LNCAP (cell line): ENCODE results near the gene CLIP1.

Source experiments
- TF ChIP-seq, protein P1 (sequence below): fragments of 450-650 bp; IDR thresholded peaks from 2 replicates; pipeline ENCODE4 v1.5.1; 2017; ENCODE audit warnings: mild to moderate bottlenecking

CLIP1 gene

DNA sequence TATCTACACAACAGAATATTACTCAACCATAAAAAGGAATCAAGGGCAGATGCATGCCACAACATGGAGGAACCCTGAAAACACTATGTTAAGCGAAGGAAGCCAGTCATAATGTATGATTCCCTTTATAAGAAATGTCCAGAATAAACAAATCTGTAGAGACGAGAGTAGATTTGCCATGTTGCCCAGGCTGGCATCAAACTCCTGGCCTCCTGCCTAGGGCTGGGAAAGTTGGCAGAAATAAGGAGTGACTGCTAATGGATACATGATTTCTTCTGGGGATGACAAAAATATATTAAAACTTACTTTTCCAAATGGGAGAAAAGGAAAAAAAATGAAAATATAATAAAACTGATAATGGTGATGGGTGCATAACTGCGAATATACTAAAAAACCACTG lies 10.9 kb downstream of the CLIP1 start:
- TF ChIP-seq, protein P1, sequence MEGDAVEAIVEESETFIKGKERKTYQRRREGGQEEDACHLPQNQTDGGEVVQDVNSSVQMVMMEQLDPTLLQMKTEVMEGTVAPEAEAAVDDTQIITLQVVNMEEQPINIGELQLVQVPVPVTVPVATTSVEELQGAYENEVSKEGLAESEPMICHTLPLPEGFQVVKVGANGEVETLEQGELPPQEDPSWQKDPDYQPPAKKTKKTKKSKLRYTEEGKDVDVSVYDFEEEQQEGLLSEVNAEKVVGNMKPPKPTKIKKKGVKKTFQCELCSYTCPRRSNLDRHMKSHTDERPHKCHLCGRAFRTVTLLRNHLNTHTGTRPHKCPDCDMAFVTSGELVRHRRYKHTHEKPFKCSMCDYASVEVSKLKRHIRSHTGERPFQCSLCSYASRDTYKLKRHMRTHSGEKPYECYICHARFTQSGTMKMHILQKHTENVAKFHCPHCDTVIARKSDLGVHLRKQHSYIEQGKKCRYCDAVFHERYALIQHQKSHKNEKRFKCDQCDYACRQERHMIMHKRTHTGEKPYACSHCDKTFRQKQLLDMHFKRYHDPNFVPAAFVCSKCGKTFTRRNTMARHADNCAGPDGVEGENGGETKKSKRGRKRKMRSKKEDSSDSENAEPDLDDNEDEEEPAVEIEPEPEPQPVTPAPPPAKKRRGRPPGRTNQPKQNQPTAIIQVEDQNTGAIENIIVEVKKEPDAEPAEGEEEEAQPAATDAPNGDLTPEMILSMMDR, result no peak

DNA sequence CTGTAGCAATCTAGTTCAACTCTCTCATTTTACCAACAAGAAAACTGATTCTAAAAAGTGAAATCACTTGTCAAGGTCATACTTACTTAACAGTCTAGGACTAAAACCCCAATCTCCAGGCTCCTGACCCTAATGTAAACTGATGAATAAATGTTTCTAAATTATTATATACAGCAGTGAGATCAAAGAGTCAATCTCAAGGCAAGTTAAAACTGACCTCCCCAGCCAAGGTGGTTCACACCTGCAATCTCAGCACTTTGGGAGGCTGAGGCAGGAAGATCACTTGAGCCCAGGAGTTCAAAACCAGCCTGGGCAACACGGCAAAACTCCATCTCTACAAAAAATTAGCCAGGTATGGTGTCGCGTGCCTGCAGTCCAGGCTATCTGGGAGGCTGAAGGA lies 15.3 kb downstream of the CLIP1 start:
- TF ChIP-seq, protein P1, result no peak

DNA sequence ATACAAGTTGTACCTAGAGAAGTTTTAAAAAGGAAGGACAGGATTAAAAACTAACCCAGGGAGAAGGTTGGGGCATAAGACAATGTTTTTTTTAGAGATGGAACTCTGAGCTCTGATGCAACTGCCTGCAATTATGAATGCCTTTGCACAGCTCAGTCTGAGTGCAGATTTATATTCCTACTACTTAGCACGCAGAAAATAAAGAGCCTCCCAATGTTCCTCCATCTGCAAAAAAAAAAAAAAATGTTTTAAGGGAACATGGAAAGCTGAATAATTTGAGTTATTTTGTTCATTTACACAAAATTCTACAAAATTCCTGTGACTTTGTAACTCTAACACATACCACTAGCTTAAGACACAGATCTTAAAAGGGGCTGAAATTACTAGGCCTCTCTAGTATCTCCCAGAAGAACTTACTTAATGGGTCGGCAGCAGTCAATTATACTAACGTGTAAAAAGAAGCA lies 15.7 kb downstream of the CLIP1 start:
- TF ChIP-seq, protein P1, result no peak

DNA sequence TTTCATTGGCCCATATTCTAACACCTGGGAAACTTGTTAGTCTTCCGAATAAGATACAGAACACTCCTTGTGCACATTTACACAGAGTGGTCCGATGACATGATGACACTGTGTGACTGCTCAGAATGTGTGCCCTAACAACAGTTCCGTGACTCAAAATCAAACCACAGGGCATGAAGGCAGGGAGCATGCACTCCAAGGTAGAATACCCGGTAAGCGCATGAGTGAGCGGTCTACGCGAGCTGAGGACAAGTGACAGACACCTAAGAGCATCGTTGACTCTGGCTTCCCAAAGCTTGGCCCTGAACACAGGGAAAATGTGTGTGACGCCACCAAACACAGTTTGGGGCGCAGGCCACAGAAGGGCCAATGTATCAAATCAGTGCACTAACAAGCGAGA lies 18.6 kb downstream of the CLIP1 start:
- TF ChIP-seq, protein P1, result no peak

DNA sequence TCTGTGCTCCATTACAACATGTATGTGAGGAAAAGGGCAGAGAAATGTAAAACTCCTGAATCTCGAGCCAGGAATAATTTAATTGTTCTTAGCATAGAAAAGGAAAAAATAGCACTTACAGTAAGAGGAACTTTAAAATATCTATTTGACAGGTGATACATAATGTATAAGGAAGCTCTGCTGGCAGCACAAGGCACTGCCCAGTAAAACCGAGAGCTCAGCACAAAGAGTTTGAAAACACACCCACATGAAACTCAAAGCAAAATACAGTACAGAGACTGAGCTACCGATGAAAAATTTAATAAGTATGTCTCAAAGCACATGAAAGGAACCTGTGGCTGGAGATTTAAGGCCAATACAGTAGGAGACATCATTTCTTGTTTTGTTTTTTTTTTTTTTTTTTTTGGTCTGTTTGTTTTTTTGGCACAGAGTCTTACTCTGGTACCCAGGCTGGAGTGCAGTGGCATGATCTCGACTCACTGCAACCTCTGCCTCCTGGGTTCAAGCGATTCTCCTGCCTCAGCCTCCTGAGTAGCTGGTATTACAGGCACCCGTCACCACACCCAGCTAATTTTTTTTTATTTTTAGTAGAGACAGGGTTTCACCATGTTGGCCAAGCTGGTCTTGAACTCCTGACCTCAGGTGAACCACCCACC lies 19.2 kb downstream of the CLIP1 start:
- TF ChIP-seq, protein P1, result no peak

DNA sequence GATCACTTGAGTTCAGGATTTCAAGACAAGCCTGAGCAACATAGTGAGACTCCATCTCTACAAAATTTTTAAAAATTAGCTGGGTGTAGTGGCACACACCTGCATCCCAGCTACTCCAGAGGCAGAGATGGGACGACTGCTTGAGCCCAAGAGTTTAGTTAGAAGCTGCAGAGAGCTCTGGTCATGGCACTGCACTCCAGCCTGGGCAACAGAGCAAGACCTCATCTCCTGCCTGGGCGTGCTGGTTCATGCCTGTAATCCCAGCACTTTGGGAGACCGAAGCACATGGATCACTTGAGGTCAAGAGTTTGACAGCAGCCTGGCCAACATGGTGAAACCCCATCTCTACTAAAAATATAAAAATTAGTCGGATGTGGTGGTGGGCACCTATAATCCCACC lies 20.2 kb downstream of the CLIP1 start:
- TF ChIP-seq, protein P1, result no peak

DNA sequence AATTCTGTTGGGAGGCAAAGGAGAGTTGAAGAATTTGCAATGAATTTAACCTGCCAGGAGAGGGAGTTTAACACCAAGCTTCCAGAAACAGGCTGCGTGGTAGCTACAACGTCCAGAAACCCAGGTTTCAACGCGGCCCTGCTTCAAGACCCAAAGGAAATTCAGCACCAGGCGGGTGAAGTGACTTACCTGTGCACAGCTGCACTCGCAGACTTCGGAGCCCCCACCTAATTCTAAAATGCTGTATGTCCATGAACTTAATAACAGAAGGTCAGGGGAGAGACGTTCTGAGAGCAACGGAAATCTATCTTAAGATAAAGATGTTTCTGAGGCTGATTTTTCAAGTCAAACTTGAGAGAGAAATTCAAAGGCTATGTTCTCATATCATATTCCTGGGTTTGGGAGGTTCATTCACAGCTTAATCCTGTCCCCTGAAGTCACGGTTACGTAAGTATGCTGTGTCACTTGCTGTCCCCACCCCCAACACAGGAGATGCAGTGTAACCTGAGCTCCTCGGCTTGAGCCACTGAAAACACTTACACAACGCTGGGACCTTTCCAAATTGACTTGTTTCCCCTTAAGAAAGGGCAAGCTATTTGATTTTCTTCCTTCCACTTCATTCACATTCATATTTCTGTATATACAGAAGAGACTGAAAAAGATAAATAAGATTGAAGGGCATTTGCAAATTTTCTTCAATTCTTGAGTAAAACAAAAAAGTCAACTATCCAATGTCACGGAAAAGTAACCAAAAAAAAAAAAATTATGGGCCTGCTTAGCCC lies 22.7 kb downstream of the CLIP1 start:
- TF ChIP-seq, protein P1, result peak; percentile 68
